Measurements from ENCODE around the gene NIM1K.
"Not testable (repeated sequence)": the region's sequence is repeated elsewhere in the genome, so short reads cannot be mapped to it uniquely, and the experiment has no call there.

The NIM1K gene

GRCh38 chr5:43191740-43192557, at the start of gene NIM1K:
NIM1K (plus strand) TSS chr5:43192225; CDS start chr5:43245776, 53,551 bp downstream.
- peak; percentile 15 to 29 for DNase-seq (ENCODE audit: low read depth in 1 of 2, low spot score in 1 of 2)

- DNase-seq (ENCODE audit: low read depth in 1 of 2, low spot score in 1 of 2) = no peak
Observed at GRCh38 chr5:43145071-43145470, 47.0 kb upstream of the NIM1K start.

GRCh38 chr5:43146958-43147357, 45.1 kb upstream of the NIM1K start:
- DNase-seq (ENCODE audit: low read depth in 1 of 2, low spot score in 1 of 2) = no peak

- DNase-seq (ENCODE audit: low read depth in 1 of 2, low spot score in 1 of 2) = no peak
Observed at GRCh38 chr5:43148417-43148816, 43.6 kb upstream of the NIM1K start.

- DNase-seq (ENCODE audit: low read depth in 1 of 2, low spot score in 1 of 2) = no peak
Observed at GRCh38 chr5:43149231-43149630, 42.8 kb upstream of the NIM1K start.

GRCh38 chr5:43150075-43150474, 42.0 kb upstream of the NIM1K start:
- no peak for DNase-seq (ENCODE audit: low read depth in 1 of 2, low spot score in 1 of 2)

GRCh38 chr5:43150748-43151147, 41.3 kb upstream of the NIM1K start:
- no peak for DNase-seq (ENCODE audit: low read depth in 1 of 2, low spot score in 1 of 2)

GRCh38 chr5:43152946-43153345, 39.1 kb upstream of the NIM1K start:
- no peak for DNase-seq (ENCODE audit: low read depth in 1 of 2, low spot score in 1 of 2)

- DNase-seq (ENCODE audit: low read depth in 1 of 2, low spot score in 1 of 2) = no peak
Observed at GRCh38 chr5:43154469-43154868, 37.6 kb upstream of the NIM1K start.

GRCh38 chr5:43155394-43156096, 36.5 kb upstream of the NIM1K start:
- DNase-seq (ENCODE audit: low read depth in 1 of 2, low spot score in 1 of 2) = no peak

GRCh38 chr5:43156388-43156787, 35.6 kb upstream of the NIM1K start:
- no peak for DNase-seq (ENCODE audit: low read depth in 1 of 2, low spot score in 1 of 2)

GRCh38 chr5:43157068-43157467, 35.0 kb upstream of the NIM1K start:
- DNase-seq (ENCODE audit: low read depth in 1 of 2, low spot score in 1 of 2) = no peak

GRCh38 chr5:43161244-43161643, 30.8 kb upstream of the NIM1K start:
- no peak for DNase-seq (ENCODE audit: low read depth in 1 of 2, low spot score in 1 of 2)

GRCh38 chr5:43164801-43165200, 27.2 kb upstream of the NIM1K start:
- not testable (repeated sequence) for DNase-seq (ENCODE audit: low read depth in 1 of 2, low spot score in 1 of 2)

- no peak for DNase-seq (ENCODE audit: low read depth in 1 of 2, low spot score in 1 of 2)
Observed at GRCh38 chr5:43165323-43165722, 26.7 kb upstream of the NIM1K start.

GRCh38 chr5:43168175-43168574, 23.9 kb upstream of the NIM1K start:
- DNase-seq (ENCODE audit: low read depth in 1 of 2, low spot score in 1 of 2) = no peak

- no peak for DNase-seq (ENCODE audit: low read depth in 1 of 2, low spot score in 1 of 2)
Observed at GRCh38 chr5:43171451-43171850, 20.6 kb upstream of the NIM1K start.

GRCh38 chr5:43171926-43172325, 20.1 kb upstream of the NIM1K start:
- no peak for DNase-seq (ENCODE audit: low read depth in 1 of 2, low spot score in 1 of 2)

GRCh38 chr5:43172779-43173178, 19.2 kb upstream of the NIM1K start:
- DNase-seq (ENCODE audit: low read depth in 1 of 2, low spot score in 1 of 2) = no peak

- DNase-seq (ENCODE audit: low read depth in 1 of 2, low spot score in 1 of 2) = no peak
Observed at GRCh38 chr5:43174586-43174985, 17.4 kb upstream of the NIM1K start.

GRCh38 chr5:43179836-43180235, 12.2 kb upstream of the NIM1K start:
- DNase-seq (ENCODE audit: low read depth in 1 of 2, low spot score in 1 of 2) = no peak

GRCh38 chr5:43182421-43182820, 9.6 kb upstream of the NIM1K start:
- DNase-seq (ENCODE audit: low read depth in 1 of 2, low spot score in 1 of 2) = no peak
